RWPE2 (cell line): ENCODE data around the gene ATP13A4.
A peak's percentile ranks its signal among the peaks of the same experiment; 100 is the strongest.

Experiments
- ATAC-seq: fragments of 200-7000 bp; cut with Tn5 transposase; 3 replicates; pipeline ENCODE4 v1.9.1; 2021; ENCODE audit warnings: low read depth
- DNase-seq: peaks from one replicate; pipeline ENCODE4 v3.0.0-alpha.2; 2020; ENCODE audit warnings: low spot score
- H3K27ac ChIP-seq: fragments of 450-650 bp; 2 replicates; pipeline ENCODE4 v1.5.1; 2017; ENCODE audit warnings: mild to moderate bottlenecking; ENCODE audit not compliant: poor library complexity, severe bottlenecking
- H3K27me3 ChIP-seq: fragments of 250-450 bp; sonication (Bioruptor Pico); 2 replicates; pipeline ENCODE4 v1.5.1; 2021; ENCODE audit warnings: mild to moderate bottlenecking, moderate library complexity; ENCODE audit not compliant: insufficient read depth, poor library complexity, severe bottlenecking
- H3K36me3 ChIP-seq: fragments of 250-450 bp; sonication (Bioruptor Pico); 2 replicates; pipeline ENCODE4 v1.5.1; 2020; ENCODE audit warnings: low read depth, mild to moderate bottlenecking, moderate library complexity
- H3K4me1 ChIP-seq: fragments of 250-450 bp; sonication (Bioruptor Pico); 2 replicates; pipeline ENCODE4 v1.5.1; 2021; ENCODE audit warnings: mild to moderate bottlenecking, moderate library complexity; ENCODE audit not compliant: insufficient read depth, poor library complexity, severe bottlenecking
- H3K4me3 ChIP-seq: fragments of 250-450 bp; sonication (Bioruptor Pico); 2 replicates; pipeline ENCODE4 v1.5.1; 2021; ENCODE audit warnings: mild to moderate bottlenecking, moderate library complexity; ENCODE audit not compliant: severe bottlenecking
- H3K9me3 ChIP-seq: fragments of 250-450 bp; sonication (Bioruptor Pico); 2 replicates; pipeline ENCODE4 v1.5.1; 2021; ENCODE audit warnings: mild to moderate bottlenecking, moderate library complexity; ENCODE audit not compliant: severe bottlenecking
- CTCF ChIP-seq: fragments of 450-650 bp; IDR thresholded peaks from one replicate; pipeline ENCODE4 v1.5.1; 2017; ENCODE audit warnings: mild to moderate bottlenecking, moderate library complexity; ENCODE audit not compliant: poor library complexity, severe bottlenecking

Gene ATP13A4

GRCh38 chr3:193391902-193392301, 162.8 kb downstream of the ATP13A4 start:
- H3K9me3 ChIP-seq: no peaks in the 10 kb centered on the region
- DNase-seq (no peak), ATAC-seq (peak; percentile 91)
- H3K27ac ChIP-seq: no peak overlapping the region
- H3K4me1 ChIP-seq: peaks cover 14% of the 10 kb centered on the region
- no peak overlapping the region for H3K4me3 ChIP-seq
- H3K27me3 ChIP-seq: no peaks in the 10 kb centered on the region
- TF ChIP-seq CTCF: no peak
- no peaks in the 10 kb centered on the region for H3K36me3 ChIP-seq

- no peak for ATAC-seq
- no peak for DNase-seq
- Histone ChIP-seq H3K4me3 (no peak overlapping the region), H3K27ac (no peak overlapping the region), H3K36me3 (no peaks in the 10 kb centered on the region), H3K9me3 (no peaks in the 10 kb centered on the region), H3K4me1 (peaks cover 14% of the 10 kb centered on the region), H3K27me3 (no peaks in the 10 kb centered on the region)
- TF ChIP-seq CTCF: no peak
These were observed 165.4 kb downstream of the ATP13A4 start for GRCh38 chr3:193389335-193389734.

GRCh38 chr3:193388361-193388760, 166.3 kb downstream of the ATP13A4 start:
- no peaks in the 10 kb centered on the region for H3K9me3 ChIP-seq
- TF ChIP-seq CTCF: no peak
- H3K27me3 ChIP-seq: no peaks in the 10 kb centered on the region
- no peak overlapping the region for H3K27ac ChIP-seq
- DNase-seq: no peak
- no peak overlapping the region for H3K4me3 ChIP-seq
- ATAC-seq: no peak
- H3K36me3 ChIP-seq: no peaks in the 10 kb centered on the region
- peaks cover 14% of the 10 kb centered on the region for H3K4me1 ChIP-seq

GRCh38 chr3:193387596-193387995, 167.1 kb downstream of the ATP13A4 start:
- H3K27me3 ChIP-seq: no peaks in the 10 kb centered on the region
- H3K27ac ChIP-seq: no peak overlapping the region
- TF ChIP-seq CTCF: no peak
- H3K36me3 ChIP-seq: no peaks in the 10 kb centered on the region
- ATAC-seq (no peak), DNase-seq (no peak)
- peaks cover 14% of the 10 kb centered on the region for H3K4me1 ChIP-seq
- H3K4me3 ChIP-seq: no peak overlapping the region
- H3K9me3 ChIP-seq: no peaks in the 10 kb centered on the region

GRCh38 chr3:193378706-193379105, 176.0 kb downstream of the ATP13A4 start, which contains the start of gene ATP13A5:
Gene ATP13A5 (minus strand): TSS chr3:193378753. CDS start chr3:193378725, 28 bp downstream.
- no peak for DNase-seq
- no peaks in the 10 kb centered on the region for H3K4me1 ChIP-seq
- no peak for TF ChIP-seq CTCF
- H3K27ac ChIP-seq: no peak within 1 kb of the TSS
- ATAC-seq: no peak
- H3K36me3 ChIP-seq: no peaks in the 10 kb centered on the region
- peaks cover 3% of the 10 kb centered on the region for H3K27me3 ChIP-seq
- no peak within 1 kb of the TSS for H3K4me3 ChIP-seq
- H3K9me3 ChIP-seq: no peaks in the 10 kb centered on the region
